ENCODE results near the gene PRDM12. TPM values are rescaled to one million over a fixed set of nuclear protein-coding genes. Genes with fewer than 3 reads are reported as not detected.

PRDM12 gene
- total RNA-seq, 1 experiment from 2014 or later: 0.28 TPM

DNA sequence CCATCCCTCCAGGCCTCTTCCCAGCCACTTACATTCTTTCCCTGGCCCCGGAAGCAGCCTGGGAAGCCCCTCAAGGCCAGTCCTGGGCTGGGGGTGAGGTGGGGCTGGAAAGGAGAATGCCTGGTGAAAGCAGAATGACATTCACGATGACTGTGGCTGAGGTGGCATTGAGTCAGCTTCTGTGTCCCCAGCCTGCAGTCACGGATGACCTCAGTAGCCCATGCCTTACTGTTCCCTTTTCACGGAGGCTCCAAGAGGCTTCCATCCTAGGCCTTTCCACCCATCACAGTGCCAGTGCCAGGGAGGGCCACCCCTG lies 2.7 kb downstream of the PRDM12 start:
- no TSS peak for BruUV-seq (replicated peaks)
- ChIA-PET POLR2A (no interaction called here), CTCF (interaction anchor here (0.7 kb wide), 2 partner anchors 19 to 23 kb away, joined by 3 to 4 read pairs; no protein-coding TSS in a partner anchor)
- no peak overlapping the region for H3K27ac Mint-ChIP-seq (ENCODE audit: low read depth, unreplicated experiment)
- intact Hi-C loops (cut with micrococcal nuclease): no loop called here
- H3K4me3 Mint-ChIP-seq (ENCODE audit: unreplicated experiment): no peak overlapping the region
- H3K27me3 Mint-ChIP-seq (ENCODE audit: insufficient read depth, unreplicated experiment): peaks cover 56% of the 10 kb centered on the region
- no peak for DNase-seq (ENCODE audit: unreplicated experiment)
- TF ChIP-seq CTCF (IDR thresholded peaks at IDR 0.05; ENCODE audit: unreplicated experiment): no peak
- no peaks in the 10 kb centered on the region for H3K9me3 Mint-ChIP-seq (ENCODE audit: unreplicated experiment)
- no peaks in the 10 kb centered on the region for H3K36me3 Mint-ChIP-seq (ENCODE audit: insufficient read depth, unreplicated experiment)
- no peaks in the 10 kb centered on the region for H3K4me1 Mint-ChIP-seq (ENCODE audit: insufficient read depth, unreplicated experiment)

DNA sequence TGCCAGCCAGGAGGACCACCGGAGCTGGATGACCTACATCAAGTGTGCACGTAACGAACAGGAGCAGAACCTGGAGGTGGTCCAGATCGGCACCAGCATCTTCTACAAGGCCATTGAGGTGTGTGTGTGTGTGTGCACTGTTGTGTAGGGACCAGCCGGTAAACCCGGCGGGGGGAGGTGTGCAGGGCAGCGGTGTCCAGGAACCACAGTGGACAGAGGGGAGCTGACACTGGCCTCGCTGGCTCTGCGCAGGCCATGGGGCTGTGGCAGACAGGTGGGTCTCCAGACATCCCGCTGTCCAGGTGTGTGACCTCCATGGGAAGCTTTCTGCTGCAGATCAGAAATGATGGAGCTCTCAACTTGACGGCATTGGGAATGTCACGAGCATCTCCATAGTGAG lies 3.8 kb downstream of the PRDM12 start:
- no peaks in the 10 kb centered on the region for H3K4me1 Mint-ChIP-seq (ENCODE audit: insufficient read depth, unreplicated experiment)
- ChIA-PET CTCF (interaction anchor here (1.0 kb wide), 1 partner anchor 14 kb away, joined by 4 read pairs; no protein-coding TSS in a partner anchor), POLR2A (no interaction called here)
- no peaks in the 10 kb centered on the region for H3K9me3 Mint-ChIP-seq (ENCODE audit: unreplicated experiment)
- BruUV-seq (replicated peaks): no TSS peak
- intact Hi-C loops (cut with micrococcal nuclease): no loop called here
- no peak overlapping the region for H3K27ac Mint-ChIP-seq (ENCODE audit: low read depth, unreplicated experiment)
- no peak for DNase-seq (ENCODE audit: unreplicated experiment)
- H3K36me3 Mint-ChIP-seq (ENCODE audit: insufficient read depth, unreplicated experiment): no peaks in the 10 kb centered on the region
- H3K27me3 Mint-ChIP-seq (ENCODE audit: insufficient read depth, unreplicated experiment): peaks cover 45% of the 10 kb centered on the region
- no peak overlapping the region for H3K4me3 Mint-ChIP-seq (ENCODE audit: unreplicated experiment)
- TF ChIP-seq CTCF (IDR thresholded peaks at IDR 0.05; ENCODE audit: unreplicated experiment): no peak

DNA sequence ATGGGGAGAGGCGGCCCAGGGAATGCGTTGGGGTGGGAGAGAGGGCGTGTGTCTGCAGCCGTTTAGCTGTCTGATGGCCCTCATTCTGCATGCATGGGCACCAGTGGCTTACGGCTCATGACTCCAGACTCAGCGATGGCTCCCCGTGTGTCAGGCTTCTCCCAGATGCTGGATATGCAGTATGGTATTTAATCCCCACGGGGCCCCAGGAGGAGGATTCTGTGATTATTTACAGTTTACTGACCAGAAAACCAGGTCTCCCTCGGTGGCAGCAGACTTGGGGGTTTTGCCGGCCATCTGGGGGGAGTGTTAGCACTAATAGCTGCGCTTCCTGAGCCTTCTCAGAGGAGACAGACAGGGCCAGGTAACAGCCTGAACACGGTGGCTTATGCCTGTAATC lies 4.3 kb downstream of the PRDM12 start:
- H3K27me3 Mint-ChIP-seq (ENCODE audit: insufficient read depth, unreplicated experiment): peaks cover 40% of the 10 kb centered on the region
- H3K4me1 Mint-ChIP-seq (ENCODE audit: insufficient read depth, unreplicated experiment): no peaks in the 10 kb centered on the region
- H3K36me3 Mint-ChIP-seq (ENCODE audit: insufficient read depth, unreplicated experiment): no peaks in the 10 kb centered on the region
- no peak overlapping the region for H3K27ac Mint-ChIP-seq (ENCODE audit: low read depth, unreplicated experiment)
- BruUV-seq (replicated peaks): no TSS peak
- H3K4me3 Mint-ChIP-seq (ENCODE audit: unreplicated experiment): no peak overlapping the region
- H3K9me3 Mint-ChIP-seq (ENCODE audit: unreplicated experiment): no peaks in the 10 kb centered on the region
- DNase-seq (ENCODE audit: unreplicated experiment): no peak
- ChIA-PET CTCF (interaction anchor here (1.0 kb wide), 1 partner anchor 13 kb away, joined by 4 read pairs; no protein-coding TSS in a partner anchor), POLR2A (no interaction called here)
- TF ChIP-seq CTCF (IDR thresholded peaks at IDR 0.05; ENCODE audit: unreplicated experiment): no peak
- intact Hi-C loops (cut with micrococcal nuclease): no loop called here

GRCh38 chr9:130669965-130670364 lies 5.6 kb downstream of the PRDM12 start:
- POLR2A ChIA-PET: no interaction called here
- intact Hi-C loops (cut with micrococcal nuclease): no loop called here
- no TSS peak for BruUV-seq (replicated peaks)
- no peak overlapping the region for H3K4me3 Mint-ChIP-seq (ENCODE audit: unreplicated experiment)
- H3K9me3 Mint-ChIP-seq (ENCODE audit: unreplicated experiment): no peaks in the 10 kb centered on the region
- H3K27me3 Mint-ChIP-seq (ENCODE audit: insufficient read depth, unreplicated experiment): peaks cover 27% of the 10 kb centered on the region
- H3K4me1 Mint-ChIP-seq (ENCODE audit: insufficient read depth, unreplicated experiment): no peaks in the 10 kb centered on the region
- CTCF ChIA-PET: interaction anchor here (0.9 to 1.0 kb wide), 2 partner anchors 14 to 209 kb away, joined by 3 read pairs; no protein-coding TSS in a partner anchor
- no peak for TF ChIP-seq CTCF (IDR thresholded peaks at IDR 0.05; ENCODE audit: unreplicated experiment)
- H3K36me3 Mint-ChIP-seq (ENCODE audit: insufficient read depth, unreplicated experiment): no peaks in the 10 kb centered on the region
- DNase-seq (ENCODE audit: unreplicated experiment): no peak
- no peak overlapping the region for H3K27ac Mint-ChIP-seq (ENCODE audit: low read depth, unreplicated experiment)
